COLO829 (cell line): ENCODE data around the gene HMCN1.

Experiments
- DNase-seq: peaks from one replicate; pipeline ENCODE4 v3.0.0; 2012; ENCODE audit warnings: low spot score

The HMCN1 gene

DNA sequence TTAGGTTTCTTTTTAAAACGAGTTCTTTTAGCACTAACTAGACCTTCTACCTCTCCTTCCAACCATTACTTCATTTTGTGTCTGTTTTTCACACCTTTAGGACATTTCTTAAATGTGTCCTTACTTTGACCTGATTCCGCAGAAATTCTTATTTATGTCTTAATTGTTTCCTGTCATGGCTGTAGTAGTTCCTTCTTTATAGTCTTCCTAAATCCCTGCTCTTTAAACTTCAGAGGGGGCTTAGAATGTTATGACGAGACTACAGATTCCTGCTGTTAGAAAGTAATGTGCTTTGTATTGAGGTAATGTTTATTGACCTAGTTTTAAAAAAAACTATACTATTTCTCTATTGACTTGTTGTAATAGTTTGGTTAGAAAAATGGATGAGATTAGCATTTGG is 70.4 kb downstream of the HMCN1 start:
- DNase-seq: no peak

DNA sequence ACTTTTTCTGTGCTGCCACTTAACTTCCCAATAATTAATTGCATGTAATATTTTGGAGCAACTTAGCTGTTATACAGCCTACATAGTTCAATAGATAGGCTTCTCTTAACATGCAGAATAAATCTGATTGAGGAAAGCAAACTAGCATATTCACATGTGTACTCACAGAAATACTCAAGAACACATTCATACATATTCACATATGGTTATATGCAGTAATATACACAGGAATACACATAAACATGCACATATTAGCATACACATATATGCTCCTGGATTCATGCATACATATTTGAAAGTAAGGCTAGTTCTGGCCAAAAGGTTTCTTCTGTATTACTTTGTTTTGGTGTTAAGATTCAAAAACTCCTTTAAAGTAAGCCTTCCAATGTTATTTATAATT is 73.1 kb downstream of the HMCN1 start:
- DNase-seq: no peak

DNA sequence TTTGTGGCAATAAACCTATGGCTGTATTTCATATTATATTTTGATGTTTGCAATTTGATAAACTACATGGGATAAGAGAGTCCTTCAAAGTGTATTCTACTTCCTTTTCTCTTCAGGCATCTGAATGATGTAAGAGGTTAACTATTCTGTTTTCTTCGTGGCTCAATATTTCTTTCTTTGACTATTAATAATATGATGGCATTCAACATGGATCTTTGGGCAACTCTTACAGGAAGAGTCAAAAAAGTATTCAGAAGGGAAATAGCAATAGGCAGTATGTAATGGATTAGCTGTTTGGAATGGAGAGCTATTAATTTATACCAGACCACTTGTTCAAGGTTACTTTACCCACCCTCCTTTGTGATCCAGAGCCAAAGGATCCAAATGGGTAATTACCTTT is 74.4 kb downstream of the HMCN1 start:
- no peak for DNase-seq

DNA sequence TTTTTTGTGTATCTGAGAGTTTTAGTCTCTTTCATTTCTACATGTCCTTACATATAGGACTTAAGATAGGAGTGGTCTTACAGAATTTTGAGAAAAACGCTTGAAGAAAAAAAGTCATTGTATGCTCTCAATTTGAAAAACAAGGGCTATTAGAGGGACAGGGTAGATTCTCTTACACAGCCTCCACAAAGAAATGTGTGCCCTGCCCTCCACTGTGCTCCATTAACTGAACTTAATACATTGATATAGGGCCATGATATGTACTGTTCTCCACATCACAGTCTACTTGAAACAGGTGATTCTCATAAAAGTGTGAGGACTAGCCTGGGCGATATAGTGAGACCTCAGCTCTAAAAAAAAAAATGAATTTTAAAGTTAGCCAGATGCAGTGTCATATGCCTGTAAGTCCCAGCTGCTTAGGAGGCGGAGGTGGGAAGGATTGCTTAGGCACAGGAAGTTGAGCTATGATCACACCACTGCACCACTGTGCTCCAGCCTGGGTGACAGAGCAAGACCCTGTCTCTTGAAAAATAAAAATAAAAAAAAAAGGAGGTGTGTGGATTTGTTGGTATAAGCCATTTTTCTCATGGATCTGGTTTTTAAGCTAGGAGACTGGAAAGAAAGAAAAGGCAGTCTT is 77.0 kb downstream of the HMCN1 start:
- DNase-seq: no peak

DNA sequence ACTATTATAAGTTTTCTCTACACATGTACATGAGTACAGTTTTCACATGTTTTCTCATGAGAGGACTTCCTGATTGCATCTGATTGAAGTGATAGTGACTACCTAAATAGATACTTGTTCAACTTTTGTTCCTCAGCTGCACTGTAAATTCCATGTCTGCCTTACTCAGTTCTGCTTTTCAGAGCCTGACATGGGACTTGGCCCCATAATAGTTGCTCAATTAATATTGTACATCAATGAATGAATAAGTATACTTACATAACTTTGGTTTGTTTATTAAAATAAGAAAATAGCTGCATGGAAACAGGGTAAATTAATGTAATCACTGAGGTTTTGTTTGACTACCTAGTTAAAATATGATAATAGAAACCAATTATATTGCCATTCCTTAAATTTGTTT is 78.7 kb downstream of the HMCN1 start:
- DNase-seq: no peak

DNA sequence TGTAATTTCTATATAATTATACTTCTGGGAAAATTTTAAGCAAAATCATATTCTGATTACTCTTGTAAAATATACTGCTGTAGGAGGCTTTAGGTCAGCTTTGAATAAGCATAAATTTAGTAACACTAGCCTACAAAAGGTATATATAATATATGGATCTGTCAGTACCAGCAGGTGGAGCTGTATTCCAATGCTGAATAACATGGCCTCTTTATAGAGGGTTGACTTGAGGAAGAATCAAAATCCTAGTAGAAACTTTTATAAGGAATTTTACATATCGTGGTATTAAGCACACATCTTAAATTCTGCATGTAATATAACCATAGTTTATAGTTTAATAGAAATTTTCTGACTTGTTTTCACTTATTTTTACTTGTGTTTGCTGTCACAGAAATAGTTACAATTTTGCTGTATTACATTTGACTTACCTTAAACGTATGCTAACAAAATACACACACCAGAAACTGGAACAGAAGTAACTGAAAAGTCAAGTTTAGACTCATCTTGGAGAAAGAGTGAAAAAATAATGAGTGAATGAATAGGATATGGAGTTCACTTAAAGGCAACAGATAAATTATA is 79.3 kb downstream of the HMCN1 start:
- no peak for DNase-seq

DNA sequence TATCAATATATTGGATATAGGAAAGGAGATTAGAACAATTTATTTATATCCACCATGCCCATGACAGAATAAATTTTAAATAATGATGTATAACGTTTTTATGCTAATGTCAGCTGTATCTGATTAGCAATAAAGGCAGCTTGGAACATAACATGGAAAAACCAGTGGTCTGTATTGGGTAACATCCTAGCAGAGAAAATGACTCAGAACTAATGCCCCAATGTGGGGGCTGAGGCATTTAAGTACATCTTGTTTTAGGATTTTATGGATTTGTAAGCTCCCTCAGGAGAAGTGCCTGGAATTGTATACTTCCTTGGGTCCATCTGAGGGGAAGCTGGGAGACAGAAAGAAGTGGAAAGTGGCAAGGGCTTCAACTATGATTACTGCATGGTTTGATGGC is 82.3 kb downstream of the HMCN1 start:
- DNase-seq: no peak

DNA sequence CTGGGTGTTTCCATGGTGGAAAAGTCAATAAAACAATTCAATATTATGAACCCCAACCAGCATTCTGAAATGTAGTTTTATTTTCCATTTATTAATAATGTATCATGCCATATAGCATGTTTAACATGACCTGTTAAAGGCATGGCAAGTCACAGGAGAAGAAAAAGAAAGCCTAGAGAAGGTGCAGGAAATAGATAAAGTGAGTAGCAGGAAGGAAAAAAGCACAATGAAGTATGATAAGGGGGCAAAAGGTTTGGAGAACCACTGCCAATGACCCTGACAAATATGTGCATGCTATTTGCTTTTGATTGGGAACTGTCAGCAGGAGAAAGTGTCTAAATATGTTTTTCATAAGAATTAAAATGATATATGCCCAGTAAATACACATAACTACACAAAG is 85.6 kb downstream of the HMCN1 start:
- no peak for DNase-seq

DNA sequence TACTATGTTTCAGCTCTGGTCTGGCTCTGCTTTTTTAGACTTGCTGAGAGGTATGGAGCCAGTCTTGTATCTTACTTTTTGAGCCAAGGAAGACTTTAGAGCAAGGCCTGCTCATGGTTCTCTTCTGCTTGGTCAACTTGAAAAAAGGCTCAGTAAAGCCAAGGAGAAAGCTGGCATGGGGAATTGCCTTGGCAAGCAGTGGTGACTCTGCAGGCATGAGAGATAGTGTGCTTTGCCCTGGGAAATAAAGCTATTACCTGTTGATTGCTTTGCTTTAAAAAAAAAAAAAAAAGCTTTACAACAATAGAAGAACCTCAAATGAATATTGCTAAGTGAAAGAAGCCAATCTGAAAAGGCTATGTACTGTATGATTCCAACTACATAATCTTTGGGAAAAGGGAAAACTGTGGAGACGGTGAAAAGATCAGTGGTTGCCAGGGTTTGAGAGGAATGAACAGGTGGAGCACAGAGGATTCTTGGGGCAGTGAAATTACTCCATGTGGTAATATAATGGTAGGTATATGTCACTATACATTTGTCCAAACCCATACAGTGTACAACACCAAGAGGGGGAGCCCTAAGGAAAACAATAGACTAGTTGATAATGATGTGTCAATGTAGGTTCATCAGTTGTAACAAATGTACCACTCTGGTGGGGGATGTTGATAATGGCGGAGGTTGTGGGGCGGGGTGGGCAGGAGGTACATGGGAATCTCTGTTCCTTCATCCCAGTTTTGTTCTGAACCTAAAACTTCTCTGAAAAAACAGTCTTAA is 87.6 kb downstream of the HMCN1 start:
- DNase-seq: no peak

DNA sequence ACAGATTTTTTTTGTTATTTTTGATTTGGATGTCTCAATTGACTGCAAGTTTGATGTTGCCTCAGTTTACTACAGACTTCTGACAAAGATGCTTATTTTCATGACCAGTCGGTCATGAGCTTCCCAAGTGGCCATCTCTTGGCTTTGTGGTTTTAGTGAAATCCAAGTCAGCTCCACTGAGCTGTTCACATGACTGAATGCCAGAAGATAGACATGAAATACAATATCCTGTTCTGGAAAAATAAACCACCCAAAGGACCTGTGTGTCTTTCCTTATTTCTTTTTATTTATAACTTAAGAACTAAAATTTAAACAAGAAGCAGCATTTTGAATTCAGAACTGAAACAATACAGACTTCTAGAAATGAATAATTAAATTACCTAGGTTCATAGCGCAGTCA is 89.3 kb downstream of the HMCN1 start:
- no peak for DNase-seq

DNA sequence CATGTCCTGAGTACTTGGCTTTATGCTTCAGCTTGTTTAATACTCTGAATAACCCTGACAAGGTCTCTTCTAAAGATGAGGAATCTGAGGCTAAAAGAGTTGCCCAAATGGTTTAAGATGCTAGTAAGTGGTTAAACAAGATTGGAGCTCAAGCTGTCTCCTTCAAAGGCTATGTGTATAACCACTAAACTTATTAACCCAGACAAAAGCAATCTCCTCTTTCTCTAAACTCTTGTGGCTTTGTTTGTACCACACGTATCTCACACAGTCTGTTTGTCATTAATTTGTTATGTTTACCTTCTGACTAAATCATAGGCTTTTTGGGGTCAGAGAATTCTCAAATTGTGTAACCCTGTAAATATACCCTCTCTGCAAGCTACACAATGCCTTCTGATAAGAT is 89.9 kb downstream of the HMCN1 start:
- DNase-seq: no peak

DNA sequence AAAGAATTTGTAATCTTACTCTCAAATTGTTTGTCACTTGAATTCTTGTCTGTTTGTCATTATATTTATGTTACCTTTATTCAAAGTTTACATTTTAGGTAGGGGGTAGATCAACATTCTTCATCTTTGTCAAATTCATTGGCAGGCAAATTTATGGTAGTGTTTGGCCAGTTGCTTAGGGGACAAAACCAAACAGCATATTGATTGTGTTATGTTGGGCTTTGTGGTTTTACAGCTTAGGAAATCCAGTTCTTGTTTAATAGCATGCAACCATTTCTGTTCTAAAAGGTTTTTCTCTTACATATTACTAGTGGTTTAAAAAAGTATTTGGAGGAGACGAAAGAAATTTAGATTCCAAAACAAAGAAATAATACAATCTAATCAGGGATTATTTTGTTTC is 91.4 kb downstream of the HMCN1 start:
- DNase-seq: no peak

DNA sequence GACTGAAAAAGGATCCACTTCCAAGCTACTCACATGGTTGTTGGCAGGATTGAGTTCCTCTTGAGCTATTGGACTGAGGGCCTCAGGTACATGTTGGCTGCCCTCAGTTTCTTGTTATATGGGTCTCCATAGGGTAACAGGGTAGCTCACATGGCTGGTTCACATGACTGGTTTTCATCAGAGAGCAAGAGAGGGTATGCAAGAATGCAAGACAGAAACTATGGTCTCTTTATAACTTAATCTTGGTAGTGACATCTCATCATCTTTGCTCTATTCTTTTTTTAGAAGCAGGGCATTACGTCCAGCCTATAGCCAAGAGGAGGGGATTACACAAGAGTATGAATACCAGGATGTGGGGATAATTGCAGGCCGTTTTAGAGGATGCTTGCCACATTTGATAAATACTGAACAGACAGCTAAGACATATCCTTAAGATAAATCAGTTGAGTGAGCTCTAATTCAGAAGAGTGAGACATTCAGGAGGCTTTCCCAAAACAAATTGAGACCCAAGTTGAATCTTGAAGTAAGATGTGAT is 100.2 kb downstream of the HMCN1 start:
- no peak for DNase-seq

DNA sequence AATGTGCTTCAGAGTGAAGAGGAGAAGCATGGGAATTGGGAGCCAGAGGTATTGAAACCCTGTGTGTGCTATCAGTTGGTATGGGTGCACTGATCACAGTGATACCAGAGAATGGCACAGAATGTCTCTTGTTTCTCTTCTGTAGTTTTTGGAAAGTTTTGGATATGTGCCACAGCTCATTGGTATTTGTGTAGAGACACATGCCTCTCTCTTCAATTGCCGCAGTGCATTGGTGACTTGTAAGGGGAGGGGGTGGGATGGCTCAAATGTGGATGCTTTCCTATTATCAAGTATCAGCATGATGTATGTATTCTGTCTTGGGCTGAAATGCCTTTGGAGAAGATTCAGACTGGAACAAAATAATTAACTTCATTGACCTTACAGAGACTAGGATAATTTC is 101.0 kb downstream of the HMCN1 start:
- no peak for DNase-seq

DNA sequence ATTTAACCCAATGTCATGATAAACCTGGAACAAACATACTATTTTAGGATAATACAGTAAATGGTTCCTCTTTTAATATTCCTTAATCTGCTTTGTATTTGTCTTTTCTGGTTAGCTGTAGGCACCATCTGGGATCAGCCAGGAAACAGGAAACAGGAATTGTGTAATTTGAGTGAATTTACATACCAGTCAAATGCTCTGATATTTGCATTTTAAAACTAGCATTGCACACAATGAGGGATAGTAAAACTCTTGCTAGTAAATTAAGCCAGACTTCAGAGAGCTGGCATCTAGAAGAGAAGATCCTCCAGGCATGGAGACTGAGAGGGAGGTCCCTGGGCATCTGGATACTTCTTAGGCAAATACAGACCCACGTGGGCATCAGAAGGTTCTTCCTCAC is 103.5 kb downstream of the HMCN1 start:
- DNase-seq: no peak

DNA sequence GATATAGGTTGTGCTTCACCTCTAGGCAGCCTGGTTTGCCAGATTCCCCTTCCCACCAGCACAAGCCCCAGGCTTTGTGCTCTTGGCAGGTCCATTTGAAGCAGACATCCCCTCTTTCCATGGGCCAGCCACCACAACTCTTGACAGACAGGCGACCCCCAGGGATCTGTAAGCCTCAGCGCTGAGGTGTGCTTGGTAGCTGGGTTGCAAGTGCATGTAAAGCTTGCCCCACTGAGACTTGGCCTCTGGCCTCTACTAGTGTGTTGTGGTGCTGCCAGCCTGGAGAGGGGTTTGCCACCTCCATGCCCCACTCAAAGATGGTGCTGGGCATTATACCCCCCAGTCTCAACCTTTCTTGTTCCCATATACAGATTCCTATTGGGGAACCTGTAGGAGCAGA is 103.9 kb downstream of the HMCN1 start:
- no peak for DNase-seq

DNA sequence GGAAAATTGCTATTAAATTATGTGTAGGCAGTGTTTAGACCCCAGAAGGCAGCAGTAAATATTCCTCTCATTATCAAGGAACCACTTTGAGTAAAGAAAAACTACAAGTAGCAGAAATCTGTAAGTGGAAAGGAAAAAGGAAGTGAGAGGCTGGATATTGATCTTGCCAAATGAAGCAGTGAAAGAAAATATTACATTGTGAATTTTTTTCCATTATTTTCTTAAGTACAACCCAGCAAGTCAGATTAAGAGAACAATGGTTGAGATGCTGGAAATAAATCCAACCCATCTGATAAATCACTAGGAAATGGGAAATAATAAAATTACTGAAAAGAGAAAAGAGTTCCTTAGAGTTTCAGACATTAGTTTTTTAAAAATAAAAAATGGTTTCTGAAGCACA is 106.7 kb downstream of the HMCN1 start:
- DNase-seq: no peak

DNA sequence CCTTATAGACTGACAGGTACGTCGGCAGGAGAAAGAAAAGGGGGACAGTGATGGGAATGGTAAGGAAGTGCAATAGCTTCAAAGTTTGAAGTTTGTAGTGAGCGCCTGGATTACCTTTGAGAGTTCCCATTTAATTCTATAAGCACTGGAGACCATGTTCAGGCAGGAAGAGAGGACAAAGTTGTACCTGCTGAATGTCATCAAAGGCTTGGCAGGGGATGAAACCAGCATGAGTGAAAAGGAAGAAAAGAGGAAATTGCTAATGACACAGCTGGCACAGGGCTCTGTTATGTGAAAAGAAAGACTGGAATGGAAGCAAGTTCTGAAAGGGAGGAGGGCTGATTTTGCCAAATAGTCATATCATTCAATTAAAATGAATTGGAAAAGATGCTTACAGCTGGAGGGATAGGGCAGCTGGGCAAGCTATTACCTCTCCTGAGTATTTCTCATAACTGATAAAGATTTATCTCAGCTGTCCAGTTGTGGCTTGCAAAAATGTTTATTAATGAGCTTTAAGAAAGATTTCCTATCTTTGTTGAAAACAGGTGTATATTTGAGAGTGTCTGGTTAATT is 109.2 kb downstream of the HMCN1 start:
- no peak for DNase-seq

DNA sequence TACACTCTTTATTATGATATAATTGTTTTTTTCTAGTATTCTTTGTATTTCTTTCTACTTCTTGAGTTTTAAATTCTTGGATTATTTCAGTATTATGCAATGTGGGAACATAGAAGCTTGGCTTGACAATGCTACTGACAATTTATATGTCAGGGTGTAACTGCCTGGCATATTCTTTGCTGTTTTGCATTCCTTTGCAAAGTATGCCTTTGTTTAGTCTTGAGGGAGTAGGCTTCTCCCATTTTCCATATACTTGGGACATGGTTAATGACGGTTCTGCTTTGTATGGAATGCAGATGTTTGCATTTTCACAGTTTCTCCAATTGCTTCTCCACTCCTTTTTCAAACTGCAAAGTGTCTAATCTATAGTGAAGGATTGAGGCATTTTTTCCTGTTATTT is 109.8 kb downstream of the HMCN1 start:
- DNase-seq: no peak

DNA sequence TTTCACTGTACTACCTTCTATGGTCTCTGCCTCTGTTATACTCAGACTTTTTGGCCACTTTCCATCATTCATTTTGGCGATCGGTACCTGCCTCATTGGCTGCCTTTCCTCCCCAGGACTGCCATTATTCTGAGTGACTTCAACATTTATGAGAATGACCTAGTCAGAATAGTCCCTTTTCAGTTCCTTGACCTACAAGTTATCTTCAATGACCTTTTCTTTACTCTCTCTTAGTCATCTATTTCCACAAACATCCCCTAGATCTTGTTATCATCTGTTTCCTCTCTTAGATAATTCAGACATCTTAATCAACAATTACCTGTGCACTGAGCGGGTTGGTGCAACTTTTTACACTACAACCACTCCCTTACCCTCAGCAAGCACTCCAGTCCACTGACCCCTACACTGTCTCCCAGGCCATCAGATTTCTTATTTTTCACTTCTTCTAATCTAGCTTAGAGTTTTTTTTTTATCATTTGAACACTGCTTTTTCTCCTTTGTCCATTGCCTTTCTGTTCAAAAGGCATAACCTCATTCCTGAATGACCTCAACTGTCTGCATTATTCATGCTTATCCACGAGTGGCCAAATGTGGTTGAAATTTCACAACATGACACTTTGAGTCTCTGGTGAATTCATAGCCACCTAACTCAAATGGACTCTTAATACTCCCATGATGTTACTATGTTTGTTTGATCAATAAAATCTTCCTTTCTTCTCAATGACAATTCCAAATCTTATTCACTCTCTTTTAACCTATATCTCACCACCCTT is 112.7 kb downstream of the HMCN1 start:
- no peak for DNase-seq

DNA sequence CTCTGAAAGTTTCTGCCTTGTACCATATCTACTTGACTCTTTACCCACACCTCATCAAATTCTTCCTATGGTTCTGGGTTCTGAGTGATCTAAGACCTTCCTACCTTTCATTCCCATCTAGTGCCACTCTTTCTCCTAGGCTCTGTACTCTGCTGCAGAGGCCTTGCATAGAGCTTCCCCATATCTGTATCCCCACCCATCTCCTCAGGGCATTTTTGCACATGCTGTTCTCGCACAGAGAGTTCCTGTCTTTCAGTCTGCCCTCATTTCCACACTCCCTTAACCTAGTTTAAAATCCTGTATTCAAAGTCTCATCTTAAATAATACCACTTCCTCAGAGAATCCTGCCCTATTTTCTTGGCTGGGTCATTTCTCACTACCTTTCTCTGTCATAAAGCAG is 114.8 kb downstream of the HMCN1 start:
- no peak for DNase-seq

DNA sequence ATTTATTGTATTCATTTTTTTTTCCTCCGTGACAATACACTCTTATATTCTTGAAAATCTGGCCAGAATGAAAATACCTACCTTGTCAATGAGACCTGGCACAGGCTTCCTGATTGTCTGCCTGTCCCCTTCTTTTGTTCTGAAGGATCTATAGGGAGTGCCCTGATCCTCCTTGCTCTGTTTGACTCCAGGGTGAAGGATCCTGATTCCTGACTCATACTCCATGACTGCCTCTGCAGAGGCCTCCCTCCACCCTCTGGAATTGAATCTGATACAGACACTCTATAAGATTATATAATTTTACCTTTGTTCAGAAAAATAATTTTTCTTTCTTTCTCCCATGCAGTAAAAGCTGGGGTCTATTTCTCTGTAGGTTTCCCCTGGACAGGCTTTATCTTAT is 116.2 kb downstream of the HMCN1 start:
- peak; percentile 45 for DNase-seq
